ENCODE measurements around the gene ZNF236. TPM values are rescaled to one million over a fixed set of nuclear protein-coding genes. Genes with fewer than 3 reads are reported as not detected.

ZNF236 gene
- polyA plus RNA-seq, 2 of the 4 experiments (the other 2 are of a cell fraction): 2.6 to 7.8 TPM

DNA sequence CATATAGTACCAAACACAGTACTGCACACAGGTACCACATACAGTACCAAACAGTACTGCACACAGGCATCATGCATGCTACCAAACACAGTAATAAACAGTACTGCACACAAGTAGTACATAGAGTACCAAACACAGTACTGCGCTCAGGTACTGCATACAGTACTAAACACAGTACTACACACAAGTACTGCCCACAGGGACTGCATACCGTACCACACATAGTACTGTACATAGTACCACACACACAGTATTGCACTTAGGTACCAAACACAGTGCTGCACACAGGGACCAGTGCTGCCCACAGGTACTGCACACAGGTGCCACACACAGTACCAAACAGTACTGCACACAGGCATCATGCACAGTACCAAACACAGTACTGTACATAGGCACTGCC, 74.9 kb downstream of the ZNF236 start:
- ChIA-PET POLR2A (no interaction called here), CTCF (no interaction called here)
- no peaks in the 10 kb centered on the region for H3K4me1 ChIP-seq
- H3K4me3 ChIP-seq: no peak overlapping the region
- ATAC-seq: no peak
- TF ChIP-seq BHLHE40 (IDR thresholded peaks at IDR 0.05; ENCODE audit: low read depth, low read length): no peak
- no peak for TF ChIP-seq NR3C1 (IDR thresholded peaks at IDR 0.05)
- TF ChIP-seq, protein P1, sequence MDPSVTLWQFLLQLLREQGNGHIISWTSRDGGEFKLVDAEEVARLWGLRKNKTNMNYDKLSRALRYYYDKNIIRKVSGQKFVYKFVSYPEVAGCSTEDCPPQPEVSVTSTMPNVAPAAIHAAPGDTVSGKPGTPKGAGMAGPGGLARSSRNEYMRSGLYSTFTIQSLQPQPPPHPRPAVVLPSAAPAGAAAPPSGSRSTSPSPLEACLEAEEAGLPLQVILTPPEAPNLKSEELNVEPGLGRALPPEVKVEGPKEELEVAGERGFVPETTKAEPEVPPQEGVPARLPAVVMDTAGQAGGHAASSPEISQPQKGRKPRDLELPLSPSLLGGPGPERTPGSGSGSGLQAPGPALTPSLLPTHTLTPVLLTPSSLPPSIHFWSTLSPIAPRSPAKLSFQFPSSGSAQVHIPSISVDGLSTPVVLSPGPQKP (IDR thresholded peaks at IDR 0.05; ENCODE audit: low read depth, low read length): no peak
- no peak for TF ChIP-seq TFCP2L1 (CRISPR knock-in tag; IDR thresholded peaks at IDR 0.05)
- TF ChIP-seq CBX8 (IDR thresholded peaks at IDR 0.05): no peak
- TF ChIP-seq, protein P2, sequence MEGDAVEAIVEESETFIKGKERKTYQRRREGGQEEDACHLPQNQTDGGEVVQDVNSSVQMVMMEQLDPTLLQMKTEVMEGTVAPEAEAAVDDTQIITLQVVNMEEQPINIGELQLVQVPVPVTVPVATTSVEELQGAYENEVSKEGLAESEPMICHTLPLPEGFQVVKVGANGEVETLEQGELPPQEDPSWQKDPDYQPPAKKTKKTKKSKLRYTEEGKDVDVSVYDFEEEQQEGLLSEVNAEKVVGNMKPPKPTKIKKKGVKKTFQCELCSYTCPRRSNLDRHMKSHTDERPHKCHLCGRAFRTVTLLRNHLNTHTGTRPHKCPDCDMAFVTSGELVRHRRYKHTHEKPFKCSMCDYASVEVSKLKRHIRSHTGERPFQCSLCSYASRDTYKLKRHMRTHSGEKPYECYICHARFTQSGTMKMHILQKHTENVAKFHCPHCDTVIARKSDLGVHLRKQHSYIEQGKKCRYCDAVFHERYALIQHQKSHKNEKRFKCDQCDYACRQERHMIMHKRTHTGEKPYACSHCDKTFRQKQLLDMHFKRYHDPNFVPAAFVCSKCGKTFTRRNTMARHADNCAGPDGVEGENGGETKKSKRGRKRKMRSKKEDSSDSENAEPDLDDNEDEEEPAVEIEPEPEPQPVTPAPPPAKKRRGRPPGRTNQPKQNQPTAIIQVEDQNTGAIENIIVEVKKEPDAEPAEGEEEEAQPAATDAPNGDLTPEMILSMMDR (IDR thresholded peaks at IDR 0.05): no peak
- TF ChIP-seq FOXS1 (CRISPR knock-in tag; IDR thresholded peaks at IDR 0.05): no peak
- no peak for TF ChIP-seq RNF2 (IDR thresholded peaks at IDR 0.05; ENCODE audit: borderline replicate concordance, low read depth)
- TF ChIP-seq, protein P3, sequence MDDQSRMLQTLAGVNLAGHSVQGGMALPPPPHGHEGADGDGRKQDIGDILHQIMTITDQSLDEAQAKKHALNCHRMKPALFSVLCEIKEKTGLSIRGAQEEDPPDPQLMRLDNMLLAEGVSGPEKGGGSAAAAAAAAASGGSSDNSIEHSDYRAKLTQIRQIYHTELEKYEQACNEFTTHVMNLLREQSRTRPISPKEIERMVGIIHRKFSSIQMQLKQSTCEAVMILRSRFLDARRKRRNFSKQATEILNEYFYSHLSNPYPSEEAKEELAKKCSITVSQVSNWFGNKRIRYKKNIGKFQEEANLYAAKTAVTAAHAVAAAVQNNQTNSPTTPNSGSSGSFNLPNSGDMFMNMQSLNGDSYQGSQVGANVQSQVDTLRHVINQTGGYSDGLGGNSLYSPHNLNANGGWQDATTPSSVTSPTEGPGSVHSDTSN (IDR thresholded peaks at IDR 0.05): no peak
- no peak for TF ChIP-seq JUNB (IDR thresholded peaks at IDR 0.05)
- TF ChIP-seq HOXA7 (CRISPR knock-in tag; IDR thresholded peaks at IDR 0.05): no peak
- TF ChIP-seq, protein P4, sequence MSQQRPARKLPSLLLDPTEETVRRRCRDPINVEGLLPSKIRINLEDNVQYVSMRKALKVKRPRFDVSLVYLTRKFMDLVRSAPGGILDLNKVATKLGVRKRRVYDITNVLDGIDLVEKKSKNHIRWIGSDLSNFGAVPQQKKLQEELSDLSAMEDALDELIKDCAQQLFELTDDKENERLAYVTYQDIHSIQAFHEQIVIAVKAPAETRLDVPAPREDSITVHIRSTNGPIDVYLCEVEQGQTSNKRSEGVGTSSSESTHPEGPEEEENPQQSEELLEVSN (IDR thresholded peaks at IDR 0.05; ENCODE audit: borderline replicate concordance, low read depth): no peak
- TF ChIP-seq ZSCAN20 (CRISPR knock-in tag; IDR thresholded peaks at IDR 0.05): no peak
- TF ChIP-seq TP53 (CRISPR knock-in tag; IDR thresholded peaks at IDR 0.05): no peak
- TF ChIP-seq SREBF2 (IDR thresholded peaks at IDR 0.05): no peak
- TF ChIP-seq ZC3H11A (IDR thresholded peaks at IDR 0.05): no peak
- TF ChIP-seq PHF8 (IDR thresholded peaks at IDR 0.05; ENCODE audit: borderline replicate concordance, low read depth): no peak
- no peak for TF ChIP-seq HEYL (CRISPR knock-in tag; IDR thresholded peaks at IDR 0.05)
- TF ChIP-seq ZFP36 (IDR thresholded peaks at IDR 0.05; ENCODE audit: borderline replicate concordance, partially characterized antibody): no peak
- no peak for TF ChIP-seq CHD4 (IDR thresholded peaks at IDR 0.05; ENCODE audit: borderline replicate concordance)
- DNase-seq (ENCODE audit: low read depth in 1 of 2, low spot score in 1 of 2): no peak
- no peaks in the 10 kb centered on the region for H3K9me3 ChIP-seq
- no peak for FAIRE-seq
- no peak overlapping the region for H3K4me2 ChIP-seq
- WGBS (ENCODE audit: missing lambda C conversion rate): 89% methylated on average over 1 of the region's 2 CpGs
- H3K27ac ChIP-seq: no peak overlapping the region

DNA sequence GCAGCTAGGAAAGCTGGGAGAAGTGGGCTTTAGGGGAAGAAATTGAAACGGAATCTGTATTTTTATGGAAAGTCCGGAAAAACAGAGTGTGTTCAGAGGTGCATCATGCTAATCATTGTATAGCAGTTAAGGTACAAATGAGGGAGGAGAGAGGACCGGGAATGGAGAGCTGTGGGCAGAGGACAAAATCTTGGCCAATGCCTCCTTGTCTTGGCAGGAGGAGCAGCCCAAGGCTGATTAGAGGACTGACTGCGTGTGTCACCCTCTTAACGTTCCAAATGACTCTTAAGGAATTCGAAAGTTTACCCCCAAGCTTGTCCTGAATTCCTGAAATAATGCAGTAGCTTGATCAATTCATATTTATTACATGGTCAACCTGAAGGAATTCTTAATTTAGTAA, 81.0 kb downstream of the ZNF236 start:
- no peaks in the 10 kb centered on the region for H3K4me1 ChIP-seq
- no peak for FAIRE-seq
- no peak for DNase-seq (ENCODE audit: low read depth in 1 of 2, low spot score in 1 of 2)
- H3K4me2 ChIP-seq: no peak overlapping the region
- WGBS (ENCODE audit: missing lambda C conversion rate): 87% methylated on average over 6 of the region's 6 CpGs
- ATAC-seq: no peak
- H3K9me3 ChIP-seq: no peaks in the 10 kb centered on the region
- no peak overlapping the region for H3K27ac ChIP-seq
- no peak overlapping the region for H3K4me3 ChIP-seq
- ChIA-PET CTCF (no interaction called here), POLR2A (no interaction called here)
- TF ChIP-seq GATA3 (IDR thresholded peaks at IDR 0.05; ENCODE audit: borderline replicate concordance): no peak
- no peak for TF ChIP-seq RCOR1 (IDR thresholded peaks at IDR 0.05; ENCODE audit: low read depth, low read length)
- no peak for TF ChIP-seq CHD4 (IDR thresholded peaks at IDR 0.05; ENCODE audit: borderline replicate concordance)
- TF ChIP-seq, protein P5, sequence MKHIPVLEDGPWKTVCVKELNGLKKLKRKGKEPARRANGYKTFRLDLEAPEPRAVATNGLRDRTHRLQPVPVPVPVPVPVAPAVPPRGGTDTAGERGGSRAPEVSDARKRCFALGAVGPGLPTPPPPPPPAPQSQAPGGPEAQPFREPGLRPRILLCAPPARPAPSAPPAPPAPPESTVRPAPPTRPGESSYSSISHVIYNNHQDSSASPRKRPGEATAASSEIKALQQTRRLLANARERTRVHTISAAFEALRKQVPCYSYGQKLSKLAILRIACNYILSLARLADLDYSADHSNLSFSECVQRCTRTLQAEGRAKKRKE (CRISPR knock-in tag; IDR thresholded peaks at IDR 0.05; ENCODE audit: low read depth): no peak
- no peak for TF ChIP-seq CHD2 (IDR thresholded peaks at IDR 0.05; ENCODE audit: low read length, partially characterized antibody)
- TF ChIP-seq, protein P6, sequence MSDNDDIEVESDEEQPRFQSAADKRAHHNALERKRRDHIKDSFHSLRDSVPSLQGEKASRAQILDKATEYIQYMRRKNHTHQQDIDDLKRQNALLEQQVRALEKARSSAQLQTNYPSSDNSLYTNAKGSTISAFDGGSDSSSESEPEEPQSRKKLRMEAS (IDR thresholded peaks at IDR 0.05): no peak

Data from A549 (cell line).